WTC11 (cell line): Measurements from ENCODE around the gene DNAJB9. TPM values are rescaled to one million over a fixed set of nuclear protein-coding genes. Genes with fewer than 3 reads are reported as not detected.

Experiments
- ATAC-seq: fragments of 200-7000 bp; cut with Tn5 transposase; 2 replicates; pipeline ENCODE4 v1.10.0; 2021; ENCODE audit warnings: mild to moderate bottlenecking, moderate library complexity
- CTCF ChIA-PET: fragments of 300-600 bp; sonication (Branson Sonifier 250); formaldehyde crosslinking; loops from one replicate; lab custom pipeline; 2021; ENCODE audit warnings: antibody characterized with exemption; lab: Charles Lee
- POLR2A ChIA-PET: fragments of 350-600 bp; sonication (Branson Sonifier 250); formaldehyde crosslinking; loops from one replicate; lab custom pipeline; 2021; ENCODE audit warnings: antibody characterized with exemption; lab: Charles Lee
- DNase-seq: peaks from one replicate; pipeline ENCODE4 v3.0.0; 2021; ENCODE audit warnings: low spot score
- H3K27ac Mint-ChIP-seq: 2 replicates; pipeline ENCODE4 v1.8.0; 2021; ENCODE audit warnings: mixed read lengths
- H3K27me3 Mint-ChIP-seq: 2 replicates; pipeline ENCODE4 v1.8.0; 2021; ENCODE audit warnings: low read depth, mild to moderate bottlenecking, moderate library complexity, mixed read lengths
- H3K36me3 Mint-ChIP-seq: 2 replicates; pipeline ENCODE4 v1.8.0; 2021; ENCODE audit warnings: mixed read lengths
- H3K4me1 Mint-ChIP-seq: 2 replicates; pipeline ENCODE4 v1.8.0; 2022; ENCODE audit warnings: mixed read lengths
- H3K4me3 Mint-ChIP-seq: 2 replicates; pipeline ENCODE4 v1.8.0; 2021; ENCODE audit warnings: mild to moderate bottlenecking, moderate library complexity, mixed read lengths
- H3K9me3 Mint-ChIP-seq: 2 replicates; pipeline ENCODE4 v1.8.0; 2021; ENCODE audit warnings: mixed read lengths
- CREM ChIP-seq: sonication (generic); formaldehyde crosslinking; IDR thresholded peaks from 2 replicates; pipeline ENCODE4 v1.8.1; 2022; ENCODE audit warnings: mild to moderate bottlenecking, missing genetic modification reagents, moderate library complexity
- E2F1 ChIP-seq: sonication (generic); formaldehyde crosslinking; IDR thresholded peaks from 2 replicates; pipeline ENCODE4 v1.8.0; 2022; ENCODE audit warnings: mild to moderate bottlenecking, missing genetic modification reagents
- ELF4 ChIP-seq: sonication (generic); formaldehyde crosslinking; IDR thresholded peaks from 2 replicates; pipeline ENCODE4 v1.8.1; 2022; ENCODE audit warnings: low read depth, mild to moderate bottlenecking, moderate library complexity, missing genetic modification reagents
- JAZF1 ChIP-seq: fragments of 250-450 bp; sonication (Bioruptor Pico); IDR thresholded peaks from 2 replicates; pipeline ENCODE4 v1.9.0; 2021; ENCODE audit warnings: moderate library complexity, mild to moderate bottlenecking, inconsistent platforms
- KAT7 ChIP-seq: sonication (generic); formaldehyde crosslinking; IDR thresholded peaks from 2 replicates; pipeline ENCODE4 v1.8.1; 2023; ENCODE audit warnings: missing genetic modification reagents, mild to moderate bottlenecking, borderline replicate concordance
- MLX ChIP-seq: sonication (generic); formaldehyde crosslinking; IDR thresholded peaks from 2 replicates; pipeline ENCODE4 v1.8.1; 2023; ENCODE audit warnings: mild to moderate bottlenecking, missing genetic modification reagents, moderate library complexity
- MXD4 ChIP-seq: fragments of 250-450 bp; sonication (Bioruptor Pico); IDR thresholded peaks from 2 replicates; pipeline ENCODE4 v1.8.0; 2021; ENCODE audit warnings: mild to moderate bottlenecking, moderate library complexity, borderline replicate concordance
- NFATC4 ChIP-seq: fragments of 250-450 bp; sonication (Bioruptor Pico); IDR thresholded peaks from 2 replicates; pipeline ENCODE4 v1.9.0; 2021; ENCODE audit warnings: mild to moderate bottlenecking
- NFE2L1 ChIP-seq: sonication (generic); formaldehyde crosslinking; IDR thresholded peaks from 2 replicates; pipeline ENCODE4 v1.8.1; 2023; ENCODE audit warnings: missing genetic modification reagents
- NR1H2 ChIP-seq: sonication (generic); formaldehyde crosslinking; IDR thresholded peaks from 2 replicates; pipeline ENCODE4 v1.9.0; 2021; ENCODE audit warnings: mild to moderate bottlenecking, moderate library complexity, missing genetic modification reagents
- NR3C1 ChIP-seq: sonication (generic); formaldehyde crosslinking; conservative IDR thresholded peaks from 2 replicates; pipeline ENCODE4 v1.8.1; 2023; ENCODE audit warnings: low read depth, mild to moderate bottlenecking, missing genetic modification reagents
- SMAD4 ChIP-seq: sonication (generic); formaldehyde crosslinking; IDR thresholded peaks from 2 replicates; pipeline ENCODE4 v1.8.0; 2022; ENCODE audit warnings: mild to moderate bottlenecking, missing genetic modification reagents
- SP1 ChIP-seq: sonication (generic); formaldehyde crosslinking; conservative IDR thresholded peaks from 2 replicates; pipeline ENCODE4 v1.8.1; 2022; ENCODE audit warnings: missing genetic modification reagents
- TCF7 ChIP-seq: sonication (generic); formaldehyde crosslinking; IDR thresholded peaks from 2 replicates; pipeline ENCODE4 v1.8.0; 2022; ENCODE audit warnings: mild to moderate bottlenecking, low read depth, missing genetic modification reagents, moderate library complexity
- TEAD4 ChIP-seq: sonication (generic); formaldehyde crosslinking; IDR thresholded peaks from 2 replicates; pipeline ENCODE4 v1.8.0; 2022; ENCODE audit warnings: mild to moderate bottlenecking, missing genetic modification reagents
- USF1 ChIP-seq: sonication (generic); formaldehyde crosslinking; IDR thresholded peaks from 2 replicates; pipeline ENCODE4 v1.8.0; 2022; ENCODE audit warnings: mild to moderate bottlenecking, missing genetic modification reagents
- USF2 ChIP-seq: sonication (generic); formaldehyde crosslinking; IDR thresholded peaks from 2 replicates; pipeline ENCODE4 v1.8.1; 2023; ENCODE audit warnings: mild to moderate bottlenecking, missing genetic modification reagents, moderate library complexity
- ZNF219 ChIP-seq: sonication (generic); formaldehyde crosslinking; IDR thresholded peaks from 2 replicates; pipeline ENCODE4 v1.8.0; 2023; ENCODE audit warnings: missing genetic modification reagents, mild to moderate bottlenecking, borderline replicate concordance
- ZNF512 ChIP-seq: sonication (generic); formaldehyde crosslinking; IDR thresholded peaks from 2 replicates; pipeline ENCODE4 v1.8.1; 2022; ENCODE audit warnings: missing genetic modification reagents, borderline replicate concordance
- total RNA-seq: library from RNA; stranded (reverse); gene quantifications from 3 replicates; pipeline ENCODE4 v1.2.3, GENCODE V29; 2021
- TF ChIP-seq, protein P1 (sequence below): fragments of 200-600 bp; IDR thresholded peaks from 2 replicates; pipeline ENCODE4 v1.8.0; 2022; ENCODE audit warnings: antibody characterized with exemption
- TF ChIP-seq, protein P2 (sequence below): sonication (generic); formaldehyde crosslinking; IDR thresholded peaks from 2 replicates; pipeline ENCODE4 v1.8.0; 2023; ENCODE audit warnings: missing genetic modification reagents, mild to moderate bottlenecking, borderline replicate concordance
- TF ChIP-seq, protein P3 (sequence below): sonication (generic); formaldehyde crosslinking; IDR thresholded peaks from 2 replicates; pipeline ENCODE4 v1.8.0; 2022; ENCODE audit warnings: missing genetic modification reagents

Gene DNAJB9
- total RNA-seq, 1 experiment from 2014 or later = 6.6 TPM

DNA sequence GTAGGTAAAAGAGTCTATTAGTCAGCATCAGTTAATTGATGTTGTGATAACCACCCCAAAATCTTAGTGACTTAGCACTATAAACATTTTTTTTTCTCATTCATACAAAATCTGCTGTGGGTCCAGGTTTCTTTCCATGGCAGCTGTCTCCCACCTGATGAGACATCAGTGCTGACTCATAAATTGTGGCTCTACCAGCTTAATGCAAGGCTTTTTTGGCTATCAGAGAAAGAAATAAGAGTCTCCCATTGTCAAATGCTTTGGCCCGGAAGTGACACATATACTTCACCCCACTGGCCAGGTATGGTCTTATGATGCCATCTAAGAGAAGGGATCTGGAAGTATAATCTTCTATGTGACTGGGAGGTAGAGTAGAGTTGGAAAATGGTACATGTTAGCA is 14.5 kb downstream of the DNAJB9 start (continued):
- TF ChIP-seq, protein P1, sequence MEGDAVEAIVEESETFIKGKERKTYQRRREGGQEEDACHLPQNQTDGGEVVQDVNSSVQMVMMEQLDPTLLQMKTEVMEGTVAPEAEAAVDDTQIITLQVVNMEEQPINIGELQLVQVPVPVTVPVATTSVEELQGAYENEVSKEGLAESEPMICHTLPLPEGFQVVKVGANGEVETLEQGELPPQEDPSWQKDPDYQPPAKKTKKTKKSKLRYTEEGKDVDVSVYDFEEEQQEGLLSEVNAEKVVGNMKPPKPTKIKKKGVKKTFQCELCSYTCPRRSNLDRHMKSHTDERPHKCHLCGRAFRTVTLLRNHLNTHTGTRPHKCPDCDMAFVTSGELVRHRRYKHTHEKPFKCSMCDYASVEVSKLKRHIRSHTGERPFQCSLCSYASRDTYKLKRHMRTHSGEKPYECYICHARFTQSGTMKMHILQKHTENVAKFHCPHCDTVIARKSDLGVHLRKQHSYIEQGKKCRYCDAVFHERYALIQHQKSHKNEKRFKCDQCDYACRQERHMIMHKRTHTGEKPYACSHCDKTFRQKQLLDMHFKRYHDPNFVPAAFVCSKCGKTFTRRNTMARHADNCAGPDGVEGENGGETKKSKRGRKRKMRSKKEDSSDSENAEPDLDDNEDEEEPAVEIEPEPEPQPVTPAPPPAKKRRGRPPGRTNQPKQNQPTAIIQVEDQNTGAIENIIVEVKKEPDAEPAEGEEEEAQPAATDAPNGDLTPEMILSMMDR = no peak
- no peak for TF ChIP-seq TCF7 (CRISPR knock-in tag)
- TF ChIP-seq, all 79 proteins: peak for 0

- DNase-seq (no peak), ATAC-seq (no peak)
- POLR2A ChIA-PET = no interaction called here
- TF ChIP-seq CREM (CRISPR knock-in tag) (no peak), USF1 (CRISPR knock-in tag) (no peak), SMAD4 (CRISPR knock-in tag) (no peak), MXD4 (no peak), ZNF512 (no peak), SP1 (CRISPR knock-in tag) (no peak), NFATC4 (CRISPR knock-in tag) (no peak), KAT7 (CRISPR knock-in tag) (no peak), TEAD4 (CRISPR knock-in tag) (no peak), MLX (no peak), NR3C1 (CRISPR knock-in tag) (no peak), USF2 (no peak), E2F1 (no peak), ZNF219 (CRISPR knock-in tag) (no peak), ELF4 (no peak), NFE2L1 (no peak), JAZF1 (CRISPR knock-in tag) (no peak), NR1H2 (CRISPR knock-in tag) (no peak)
- TF ChIP-seq, protein P2, sequence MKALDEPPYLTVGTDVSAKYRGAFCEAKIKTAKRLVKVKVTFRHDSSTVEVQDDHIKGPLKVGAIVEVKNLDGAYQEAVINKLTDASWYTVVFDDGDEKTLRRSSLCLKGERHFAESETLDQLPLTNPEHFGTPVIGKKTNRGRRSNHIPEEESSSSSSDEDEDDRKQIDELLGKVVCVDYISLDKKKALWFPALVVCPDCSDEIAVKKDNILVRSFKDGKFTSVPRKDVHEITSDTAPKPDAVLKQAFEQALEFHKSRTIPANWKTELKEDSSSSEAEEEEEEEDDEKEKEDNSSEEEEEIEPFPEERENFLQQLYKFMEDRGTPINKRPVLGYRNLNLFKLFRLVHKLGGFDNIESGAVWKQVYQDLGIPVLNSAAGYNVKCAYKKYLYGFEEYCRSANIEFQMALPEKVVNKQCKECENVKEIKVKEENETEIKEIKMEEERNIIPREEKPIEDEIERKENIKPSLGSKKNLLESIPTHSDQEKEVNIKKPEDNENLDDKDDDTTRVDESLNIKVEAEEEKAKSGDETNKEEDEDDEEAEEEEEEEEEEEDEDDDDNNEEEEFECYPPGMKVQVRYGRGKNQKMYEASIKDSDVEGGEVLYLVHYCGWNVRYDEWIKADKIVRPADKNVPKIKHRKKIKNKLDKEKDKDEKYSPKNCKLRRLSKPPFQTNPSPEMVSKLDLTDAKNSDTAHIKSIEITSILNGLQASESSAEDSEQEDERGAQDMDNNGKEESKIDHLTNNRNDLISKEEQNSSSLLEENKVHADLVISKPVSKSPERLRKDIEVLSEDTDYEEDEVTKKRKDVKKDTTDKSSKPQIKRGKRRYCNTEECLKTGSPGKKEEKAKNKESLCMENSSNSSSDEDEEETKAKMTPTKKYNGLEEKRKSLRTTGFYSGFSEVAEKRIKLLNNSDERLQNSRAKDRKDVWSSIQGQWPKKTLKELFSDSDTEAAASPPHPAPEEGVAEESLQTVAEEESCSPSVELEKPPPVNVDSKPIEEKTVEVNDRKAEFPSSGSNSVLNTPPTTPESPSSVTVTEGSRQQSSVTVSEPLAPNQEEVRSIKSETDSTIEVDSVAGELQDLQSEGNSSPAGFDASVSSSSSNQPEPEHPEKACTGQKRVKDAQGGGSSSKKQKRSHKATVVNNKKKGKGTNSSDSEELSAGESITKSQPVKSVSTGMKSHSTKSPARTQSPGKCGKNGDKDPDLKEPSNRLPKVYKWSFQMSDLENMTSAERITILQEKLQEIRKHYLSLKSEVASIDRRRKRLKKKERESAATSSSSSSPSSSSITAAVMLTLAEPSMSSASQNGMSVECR (CRISPR knock-in tag) = no peak
- TF ChIP-seq, protein P3, sequence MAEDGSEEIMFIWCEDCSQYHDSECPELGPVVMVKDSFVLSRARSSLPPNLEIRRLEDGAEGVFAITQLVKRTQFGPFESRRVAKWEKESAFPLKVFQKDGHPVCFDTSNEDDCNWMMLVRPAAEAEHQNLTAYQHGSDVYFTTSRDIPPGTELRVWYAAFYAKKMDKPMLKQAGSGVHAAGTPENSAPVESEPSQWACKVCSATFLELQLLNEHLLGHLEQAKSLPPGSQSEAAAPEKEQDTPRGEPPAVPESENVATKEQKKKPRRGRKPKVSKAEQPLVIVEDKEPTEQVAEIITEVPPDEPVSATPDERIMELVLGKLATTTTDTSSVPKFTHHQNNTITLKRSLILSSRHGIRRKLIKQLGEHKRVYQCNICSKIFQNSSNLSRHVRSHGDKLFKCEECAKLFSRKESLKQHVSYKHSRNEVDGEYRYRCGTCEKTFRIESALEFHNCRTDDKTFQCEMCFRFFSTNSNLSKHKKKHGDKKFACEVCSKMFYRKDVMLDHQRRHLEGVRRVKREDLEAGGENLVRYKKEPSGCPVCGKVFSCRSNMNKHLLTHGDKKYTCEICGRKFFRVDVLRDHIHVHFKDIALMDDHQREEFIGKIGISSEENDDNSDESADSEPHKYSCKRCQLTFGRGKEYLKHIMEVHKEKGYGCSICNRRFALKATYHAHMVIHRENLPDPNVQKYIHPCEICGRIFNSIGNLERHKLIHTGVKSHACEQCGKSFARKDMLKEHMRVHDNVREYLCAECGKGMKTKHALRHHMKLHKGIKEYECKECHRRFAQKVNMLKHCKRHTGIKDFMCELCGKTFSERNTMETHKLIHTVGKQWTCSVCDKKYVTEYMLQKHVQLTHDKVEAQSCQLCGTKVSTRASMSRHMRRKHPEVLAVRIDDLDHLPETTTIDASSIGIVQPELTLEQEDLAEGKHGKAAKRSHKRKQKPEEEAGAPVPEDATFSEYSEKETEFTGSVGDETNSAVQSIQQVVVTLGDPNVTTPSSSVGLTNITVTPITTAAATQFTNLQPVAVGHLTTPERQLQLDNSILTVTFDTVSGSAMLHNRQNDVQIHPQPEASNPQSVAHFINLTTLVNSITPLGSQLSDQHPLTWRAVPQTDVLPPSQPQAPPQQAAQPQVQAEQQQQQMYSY = no peak
- Mint-ChIP-seq H3K27me3 (peaks cover 6% of the 10 kb centered on the region), H3K4me3 (no peak overlapping the region), H3K36me3 (peaks cover under 1% of the 10 kb centered on the region; the same call in 1 of the 2 replicates), H3K4me1 (peaks cover 22% of the 10 kb centered on the region), H3K9me3 (peaks cover 5% of the 10 kb centered on the region), H3K27ac (no peak overlapping the region)
- CTCF ChIA-PET = no interaction called here
Measured at GRCh38 chr7:108585843-108586242, 16.2 kb downstream of the DNAJB9 start.
